AG10803 (cell line): ENCODE results near the gene LHFPL6.
A peak's percentile ranks its signal among the peaks of the same experiment; 100 is the strongest.

ENCODE experiments used
- DNase-seq: peaks from one replicate; pipeline ENCODE4 v3.0.0; 2010; ENCODE audit warnings: low read depth
- H3K4me3 ChIP-seq: 2 replicates; pipeline ENCODE4 v1.5.1; 2011; ENCODE audit warnings: mild to moderate bottlenecking, low read length, control low read depth
- TF ChIP-seq, protein P1 (sequence below): conservative IDR thresholded peaks from 2 replicates; pipeline ENCODE4 v1.5.1; 2011; ENCODE audit warnings: mild to moderate bottlenecking, low read length, control low read depth, inconsistent platforms

The LHFPL6 gene

DNA sequence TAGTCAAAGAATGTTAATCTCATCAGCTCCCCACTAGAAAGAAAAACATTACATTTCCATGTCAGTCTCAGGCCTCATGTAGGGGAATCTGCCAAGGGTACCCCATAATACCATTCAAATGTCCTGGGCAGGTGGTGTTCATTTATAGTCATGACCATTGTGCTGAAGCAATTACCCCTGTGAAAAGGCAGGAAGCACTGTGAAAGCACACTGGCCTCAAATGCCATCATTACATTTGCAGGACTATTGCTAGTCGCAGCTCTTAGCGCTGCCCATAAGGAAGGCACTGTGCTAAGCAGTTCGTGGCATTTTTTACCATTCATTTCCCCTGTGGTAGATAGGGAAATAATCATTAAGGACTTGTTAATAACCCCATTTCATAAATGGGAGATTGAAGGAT, 109.0 kb downstream of the LHFPL6 start:
- H3K4me3 ChIP-seq = no peak overlapping the region
- TF ChIP-seq, protein P1, sequence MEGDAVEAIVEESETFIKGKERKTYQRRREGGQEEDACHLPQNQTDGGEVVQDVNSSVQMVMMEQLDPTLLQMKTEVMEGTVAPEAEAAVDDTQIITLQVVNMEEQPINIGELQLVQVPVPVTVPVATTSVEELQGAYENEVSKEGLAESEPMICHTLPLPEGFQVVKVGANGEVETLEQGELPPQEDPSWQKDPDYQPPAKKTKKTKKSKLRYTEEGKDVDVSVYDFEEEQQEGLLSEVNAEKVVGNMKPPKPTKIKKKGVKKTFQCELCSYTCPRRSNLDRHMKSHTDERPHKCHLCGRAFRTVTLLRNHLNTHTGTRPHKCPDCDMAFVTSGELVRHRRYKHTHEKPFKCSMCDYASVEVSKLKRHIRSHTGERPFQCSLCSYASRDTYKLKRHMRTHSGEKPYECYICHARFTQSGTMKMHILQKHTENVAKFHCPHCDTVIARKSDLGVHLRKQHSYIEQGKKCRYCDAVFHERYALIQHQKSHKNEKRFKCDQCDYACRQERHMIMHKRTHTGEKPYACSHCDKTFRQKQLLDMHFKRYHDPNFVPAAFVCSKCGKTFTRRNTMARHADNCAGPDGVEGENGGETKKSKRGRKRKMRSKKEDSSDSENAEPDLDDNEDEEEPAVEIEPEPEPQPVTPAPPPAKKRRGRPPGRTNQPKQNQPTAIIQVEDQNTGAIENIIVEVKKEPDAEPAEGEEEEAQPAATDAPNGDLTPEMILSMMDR = no peak
- no peak for DNase-seq

DNA sequence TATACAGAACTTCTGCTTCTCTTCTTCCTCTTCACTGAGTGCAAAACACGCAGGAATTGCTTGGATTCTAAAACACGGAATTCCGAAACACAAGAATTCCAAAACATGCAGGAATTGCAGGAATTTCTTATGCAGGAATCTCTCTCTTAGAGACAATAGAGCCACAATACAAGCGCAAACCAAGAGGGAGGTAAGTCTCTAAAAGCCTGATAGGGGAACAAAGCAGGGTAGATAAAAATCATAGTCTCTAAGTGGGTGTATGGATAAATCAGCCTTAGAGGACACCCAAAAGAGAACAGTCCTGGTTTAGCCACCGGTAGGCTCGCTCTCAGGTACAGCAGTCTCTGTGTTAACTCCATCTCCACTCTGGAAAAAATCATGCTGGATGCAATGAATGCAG, 112.9 kb downstream of the LHFPL6 start:
- DNase-seq = no peak
- TF ChIP-seq, protein P1 = no peak
- H3K4me3 ChIP-seq = no peak overlapping the region

DNA sequence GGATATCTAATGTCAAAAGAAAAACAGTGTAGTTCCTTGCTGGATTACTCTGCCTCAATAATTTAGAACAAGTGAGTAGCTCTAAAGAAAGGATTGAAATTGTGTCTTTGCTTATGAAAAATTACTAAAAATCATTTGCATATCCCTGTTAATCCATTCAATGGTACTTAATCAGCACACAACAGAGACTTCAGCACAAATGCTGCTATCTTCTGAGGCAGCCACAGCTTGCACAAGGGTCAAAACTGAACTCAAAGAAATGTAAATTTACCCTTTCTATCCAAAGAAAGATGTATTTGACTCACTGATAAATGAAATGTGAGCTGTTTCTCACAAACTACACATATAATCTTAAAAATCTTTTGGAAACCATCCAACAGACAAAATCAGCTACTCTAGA, 116.2 kb downstream of the LHFPL6 start:
- no peak for DNase-seq
- no peak overlapping the region for H3K4me3 ChIP-seq
- TF ChIP-seq, protein P1 = no peak

DNA sequence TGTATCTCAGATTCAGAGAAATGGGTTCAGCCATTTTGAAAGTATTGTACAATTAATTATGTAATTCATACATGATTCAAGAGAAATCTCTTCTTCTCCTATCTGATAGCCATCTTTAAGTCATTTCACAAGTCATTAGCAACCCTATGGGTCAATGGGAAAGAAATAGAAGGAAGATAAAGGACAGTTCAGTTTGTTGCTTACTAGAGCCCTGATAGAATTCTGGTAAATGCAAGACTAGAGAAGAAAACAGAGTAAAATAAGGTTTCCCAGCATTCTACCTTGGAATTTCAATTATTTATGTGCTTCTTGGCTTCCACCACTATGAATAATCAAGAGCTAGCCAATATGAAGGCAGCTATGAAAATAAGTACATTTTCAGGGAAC, 117.7 kb downstream of the LHFPL6 start:
- no peak overlapping the region for H3K4me3 ChIP-seq
- TF ChIP-seq, protein P1 = no peak
- DNase-seq = peak; percentile 32

DNA sequence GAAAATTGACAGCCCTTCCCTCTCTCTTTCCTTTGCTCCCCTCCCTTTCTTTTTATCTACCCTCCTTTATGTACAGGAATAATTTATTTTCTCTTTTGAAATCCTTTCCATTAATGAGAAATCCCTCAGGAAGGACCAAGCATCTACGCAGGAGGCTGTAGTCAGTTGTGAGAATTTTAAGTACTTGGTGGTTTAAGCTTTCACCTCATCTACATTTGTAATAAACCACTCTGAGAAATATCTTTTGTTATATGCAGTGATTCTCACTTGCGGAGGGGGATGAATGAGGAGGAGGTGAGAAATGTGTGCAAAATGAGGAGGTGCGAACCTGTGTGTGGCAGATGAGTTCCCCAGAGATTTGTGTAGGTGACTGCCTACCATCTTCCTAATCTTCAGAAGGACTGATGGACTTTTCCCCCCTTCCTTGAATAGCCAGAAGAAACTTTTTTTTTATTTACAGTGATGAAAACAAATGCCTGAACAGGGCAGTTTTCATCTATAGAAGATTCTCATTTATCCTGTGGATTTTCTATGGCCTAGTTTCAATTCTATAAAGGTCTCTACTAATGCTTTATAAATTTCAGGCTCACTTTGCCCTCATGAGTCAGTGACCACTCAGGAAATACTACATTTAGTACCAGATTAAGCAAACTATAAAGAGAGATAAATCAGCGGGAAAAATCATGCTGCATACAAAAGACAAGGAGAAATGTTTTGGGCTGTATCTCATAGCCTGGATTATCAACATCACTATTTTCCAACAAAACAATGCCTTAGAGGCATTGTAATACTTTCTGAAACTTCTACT, 118.3 kb downstream of the LHFPL6 start:
- TF ChIP-seq, protein P1 = no peak
- no peak overlapping the region for H3K4me3 ChIP-seq
- DNase-seq = peak; percentile 59

DNA sequence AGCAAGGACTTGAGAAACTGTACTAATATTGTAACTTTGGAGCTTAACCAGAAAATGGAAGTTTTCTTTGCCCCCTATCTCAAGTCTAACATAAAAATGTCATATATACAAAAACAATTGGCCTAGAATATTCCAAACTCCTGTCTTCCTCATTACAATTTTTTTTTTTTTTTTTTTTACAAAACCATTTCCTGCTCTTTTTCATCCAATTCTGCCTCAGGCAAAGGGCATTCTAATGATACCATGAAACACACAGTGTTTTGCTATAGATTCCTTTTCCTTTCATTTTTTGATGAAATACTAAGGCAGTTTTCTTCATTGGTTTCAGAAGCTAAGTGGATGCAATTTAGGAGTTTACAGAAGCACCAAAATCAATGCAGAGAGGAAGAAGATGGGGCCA, 119.7 kb downstream of the LHFPL6 start:
- peak; percentile 33 for DNase-seq
- TF ChIP-seq, protein P1 = no peak
- H3K4me3 ChIP-seq = no peak overlapping the region

DNA sequence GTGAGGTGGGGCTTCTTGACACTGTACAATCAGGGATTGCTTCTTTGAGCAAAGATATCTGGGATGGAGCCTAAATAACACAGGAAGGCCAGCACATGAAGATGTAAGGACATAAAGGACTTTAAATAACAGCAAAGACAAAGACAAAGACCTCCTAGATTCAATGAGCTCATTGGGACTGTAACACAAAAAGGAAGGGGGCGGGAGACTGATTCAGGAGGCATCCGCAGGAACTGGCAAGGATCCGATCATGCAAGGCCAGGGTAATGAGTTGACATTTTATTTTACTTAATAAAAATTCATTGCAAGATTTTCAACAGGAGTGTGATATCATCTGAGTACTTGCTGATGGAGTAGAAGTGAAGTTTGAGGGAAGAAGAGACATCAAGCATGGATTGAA, 121.5 kb downstream of the LHFPL6 start:
- no peak overlapping the region for H3K4me3 ChIP-seq
- no peak for DNase-seq
- TF ChIP-seq, protein P1 = no peak
